HG02852 (cell line): Measurements from ENCODE around the gene BAD.
"Not testable (repeated sequence)": the region's sequence is repeated elsewhere in the genome, so short reads cannot be mapped to it uniquely, and the experiment has no call there.

Source experiments
- ATAC-seq: cut with Tn5 transposase; IDR thresholded peaks from one replicate; pipeline ENCODE4 v1.9.1; 2021; ENCODE audit warnings: mild to moderate bottlenecking, moderate library complexity; ENCODE audit not compliant: unreplicated experiment

BAD gene

GRCh38 chr11:64315667-64316526 lies 31.4 kb upstream of the BAD start:
- not testable (repeated sequence) for ATAC-seq

- ATAC-seq, result no peak
Measured at GRCh38 chr11:64314805-64315561, 30.5 kb upstream of the BAD start.

GRCh38 chr11:64314146-64314804 lies 29.8 kb upstream of the BAD start:
- no peak for ATAC-seq

GRCh38 chr11:64313491-64314145 lies 29.2 kb upstream of the BAD start:
- ATAC-seq, result no peak

GRCh38 chr11:64312947-64313346 lies 28.5 kb upstream of the BAD start:
- ATAC-seq, result no peak

- not testable (repeated sequence) for ATAC-seq
Measured at GRCh38 chr11:64307795-64308194, 23.3 kb upstream of the BAD start.

- ATAC-seq, result no peak
Measured at GRCh38 chr11:64306876-64307622, 22.6 kb upstream of the BAD start.

GRCh38 chr11:64306563-64306875 lies 22.1 kb upstream of the BAD start:
- no peak for ATAC-seq

GRCh38 chr11:64305691-64306562 lies 21.5 kb upstream of the BAD start:
- peak; percentile 26 for ATAC-seq

GRCh38 chr11:64305075-64305690 lies 20.7 kb upstream of the BAD start, which contains the start of gene ESRRA:
Gene ESRRA (plus strand): TSS chr11:64305524. CDS start chr11:64307180, 1,656 bp downstream.
- peak; percentile 54 for ATAC-seq

GRCh38 chr11:64304316-64305072 lies 20.0 kb upstream of the BAD start:
- ATAC-seq, result peak; percentile 35

GRCh38 chr11:64304032-64304315 lies 19.5 kb upstream of the BAD start:
- ATAC-seq, result no peak

GRCh38 chr11:64303109-64304031 lies 18.9 kb upstream of the BAD start:
- ATAC-seq, result no peak

GRCh38 chr11:64299847-64300648 lies 15.6 kb upstream of the BAD start, which contains the start of gene CATSPERZ:
Gene CATSPERZ (plus strand): TSS chr11:64300358. CDS start chr11:64300411, 53 bp downstream.
- no peak for ATAC-seq

GRCh38 chr11:64298966-64299846 lies 14.7 kb upstream of the BAD start:
- ATAC-seq, result no peak
